ENCODE measurements around the gene TAMALIN.

TAMALIN gene

GRCh38 chr12:52035926-52036325 lies 29.2 kb downstream of the TAMALIN start:
- DNase-seq: no peak

DNA sequence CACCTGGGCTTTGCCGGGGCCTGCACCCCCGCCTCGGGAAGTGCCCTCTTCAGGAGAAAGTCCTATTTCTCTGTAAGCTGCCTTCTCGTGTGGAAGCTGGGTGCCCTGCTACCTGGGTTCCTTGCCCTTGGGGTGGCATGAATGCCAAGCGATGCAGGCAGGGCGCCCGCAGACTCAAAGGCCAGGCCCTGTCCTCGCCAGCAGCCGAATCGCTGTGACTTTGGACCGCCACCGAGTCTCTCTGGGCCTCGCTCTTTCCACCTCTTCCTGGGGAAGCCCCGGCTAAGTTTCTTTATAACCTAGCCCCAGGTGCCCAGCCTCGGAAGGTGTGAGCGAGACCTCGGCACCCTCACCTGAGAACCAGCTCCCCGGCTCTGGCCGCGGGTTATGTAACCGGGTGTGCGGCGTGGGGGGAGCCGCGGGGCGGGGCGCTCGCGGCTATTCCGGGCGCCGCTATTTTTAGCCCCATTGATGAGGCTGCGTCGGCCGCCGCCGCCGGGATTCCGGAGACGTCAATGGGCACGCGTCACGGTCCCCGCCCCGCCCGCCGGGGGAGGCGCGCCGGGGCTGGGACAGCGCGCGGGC lies 29.9 kb downstream of the TAMALIN start:
- peak; percentile 72 for DNase-seq

GRCh38 chr12:52037248-52037861 lies 30.6 kb downstream of the TAMALIN start:
- DNase-seq: peak; percentile 71

DNA sequence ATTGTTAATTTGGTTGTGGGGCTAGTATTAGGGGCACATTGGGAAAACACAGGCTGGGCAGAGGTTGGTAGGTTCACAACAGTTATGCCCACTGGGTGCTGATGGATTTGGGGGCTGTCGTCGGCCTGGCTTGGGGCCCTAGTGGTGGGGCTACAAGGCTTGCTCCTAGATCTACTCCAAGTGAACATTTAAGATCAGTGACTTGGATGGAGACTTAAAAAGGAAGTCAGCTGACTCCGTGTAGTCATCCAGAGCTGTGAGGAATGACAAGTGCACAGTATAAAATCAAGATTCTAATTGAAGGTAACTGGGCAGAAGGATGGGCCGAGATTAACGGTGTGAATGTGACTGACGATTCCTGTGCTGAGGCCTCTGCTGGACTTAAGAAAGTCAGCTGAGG lies 31.7 kb downstream of the TAMALIN start:
- no peak for DNase-seq

DNA sequence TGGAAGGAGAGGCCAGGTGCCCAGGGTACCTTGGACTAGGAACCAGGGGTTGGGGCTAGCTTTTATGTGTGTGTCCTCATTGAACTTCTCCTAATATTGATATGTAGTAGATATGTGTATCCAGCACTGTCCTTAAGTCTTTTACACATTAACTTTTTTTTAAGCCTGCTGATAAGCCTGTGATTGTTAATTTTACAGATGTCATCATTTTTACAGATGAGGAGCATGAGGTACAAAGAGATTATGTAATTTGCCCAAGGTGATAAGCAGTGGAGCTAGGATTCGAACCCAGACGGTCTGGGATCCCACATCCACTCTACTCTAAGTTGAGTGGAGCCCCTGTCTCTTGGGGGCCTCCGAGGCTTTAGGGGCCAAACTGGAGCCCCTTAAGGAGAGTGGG lies 34.3 kb downstream of the TAMALIN start:
- no peak for DNase-seq

- no peak for DNase-seq
Observed at GRCh38 chr12:52041695-52042123, 35.0 kb downstream of the TAMALIN start.

DNA sequence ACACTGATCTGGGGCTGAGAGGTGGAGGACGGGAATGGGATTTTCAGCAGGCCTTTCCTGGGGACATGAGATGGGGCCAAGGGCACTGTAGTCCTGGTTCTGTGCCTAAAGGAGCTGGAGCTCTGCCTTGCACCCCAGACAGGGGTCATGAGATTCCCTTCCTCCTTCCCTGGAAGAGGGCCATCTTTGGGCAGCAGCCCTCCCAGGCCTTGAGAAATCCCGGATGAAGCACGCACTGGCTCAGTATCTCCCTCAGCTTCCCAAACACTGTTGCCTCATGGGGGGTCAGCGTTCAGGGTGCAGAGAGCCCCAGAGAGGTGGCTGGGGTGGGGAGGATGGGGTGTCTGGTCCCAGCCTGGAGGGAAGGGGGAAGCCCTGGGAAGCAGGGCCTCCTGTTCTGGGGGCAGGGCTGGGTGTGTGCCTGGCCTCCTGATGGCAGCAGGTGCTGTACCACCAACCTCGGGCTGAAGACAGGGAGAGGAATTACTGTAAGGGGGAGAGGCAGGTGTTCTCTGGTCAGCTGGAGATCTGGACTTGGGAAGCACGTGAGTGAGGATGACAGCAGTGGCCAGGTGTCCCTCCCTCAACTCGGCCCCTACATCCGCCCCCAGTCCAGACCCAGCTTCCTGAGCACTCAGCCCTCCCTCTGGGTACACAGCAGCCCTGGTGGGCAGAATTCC lies 36.1 kb downstream of the TAMALIN start:
- DNase-seq: no peak

DNA sequence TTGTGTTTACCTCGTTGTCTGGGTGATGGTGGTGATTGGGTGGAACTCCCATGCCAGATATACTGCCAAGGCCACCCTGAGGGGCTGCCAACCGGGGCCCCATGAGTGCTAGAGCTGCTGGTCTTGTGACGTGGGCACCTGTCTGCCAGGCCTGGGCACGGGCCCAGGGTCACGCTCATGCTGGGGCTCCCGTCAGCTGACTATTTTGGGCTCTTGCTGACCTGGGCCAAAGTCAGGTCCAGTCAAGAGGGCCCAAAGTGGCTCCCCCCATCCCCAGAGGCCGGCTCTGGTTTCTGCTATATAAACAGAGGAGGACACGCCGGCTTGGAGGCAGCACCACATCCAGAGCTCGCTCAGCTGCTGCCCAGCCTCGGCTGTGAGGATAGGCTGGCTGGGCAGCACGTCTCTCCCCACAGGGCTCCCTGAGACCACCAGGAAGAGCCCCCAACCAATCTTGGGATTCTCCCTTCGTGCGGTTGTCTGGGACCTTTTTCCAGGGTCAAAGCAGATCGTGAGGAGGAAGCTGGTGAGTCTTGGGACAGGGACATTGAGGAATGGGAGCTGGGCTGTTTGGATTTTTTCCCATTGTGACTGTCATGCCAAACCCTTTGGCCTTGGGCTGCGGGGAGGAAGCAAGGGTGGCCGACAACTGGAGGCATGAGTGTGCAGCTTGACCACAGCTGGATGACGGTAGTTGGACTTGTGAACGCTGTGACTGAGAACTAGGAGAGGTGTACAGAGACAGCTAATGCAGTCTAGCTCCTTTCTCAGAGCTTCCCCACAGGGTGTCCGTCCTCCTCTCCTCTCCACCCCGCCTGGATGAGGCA lies 36.9 kb downstream of the TAMALIN start:
- no peak for DNase-seq

GRCh38 chr12:52044292-52044983 lies 37.7 kb downstream of the TAMALIN start:
- no peak for DNase-seq

GRCh38 chr12:52045794-52046199 lies 39.1 kb downstream of the TAMALIN start:
- DNase-seq: no peak

DNA sequence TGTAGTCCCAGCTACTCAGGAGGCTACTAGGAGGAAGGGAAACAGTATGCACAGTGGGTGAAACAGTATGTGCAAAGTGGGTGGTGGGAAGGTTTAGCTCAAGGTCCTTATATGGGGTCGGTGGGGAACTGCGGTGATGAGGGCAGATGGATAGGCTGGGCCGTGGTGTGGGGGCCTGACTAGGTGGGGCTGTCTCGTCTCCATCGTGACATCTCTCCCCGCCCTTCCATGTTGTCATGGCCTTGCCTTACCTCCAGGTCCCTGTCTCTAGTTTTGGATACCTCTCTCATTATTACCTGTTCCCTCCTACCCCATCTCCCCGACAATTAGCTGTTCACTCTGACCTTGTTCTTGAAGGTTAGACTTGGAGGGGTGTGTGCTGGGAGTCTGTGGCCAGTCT lies 40.1 kb downstream of the TAMALIN start:
- DNase-seq: no peak

DNA sequence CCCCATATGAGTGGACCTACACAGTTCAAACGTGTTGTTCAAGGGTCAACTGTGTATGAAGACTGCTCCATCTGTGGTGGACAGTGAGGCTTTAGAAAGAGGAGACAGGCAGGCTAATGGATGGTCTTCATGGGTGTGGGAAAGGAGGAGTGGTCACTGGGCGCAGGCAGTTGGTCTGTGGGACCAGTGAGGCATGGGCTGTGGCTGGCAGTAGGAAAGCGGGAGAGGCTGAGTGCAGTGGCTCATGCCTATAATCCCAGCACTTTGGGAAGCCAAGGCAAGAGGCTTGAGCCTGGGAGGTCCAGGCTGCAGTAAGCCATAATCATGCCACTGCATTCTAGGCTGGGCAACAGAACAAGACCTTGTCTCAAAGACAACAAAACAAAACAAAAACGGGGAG lies 42.5 kb downstream of the TAMALIN start:
- DNase-seq: no peak

GRCh38 chr12:52049688-52050087 lies 42.9 kb downstream of the TAMALIN start:
- no peak for DNase-seq

GRCh38 chr12:52050116-52050757 lies 43.5 kb downstream of the TAMALIN start:
- DNase-seq: no peak

DNA sequence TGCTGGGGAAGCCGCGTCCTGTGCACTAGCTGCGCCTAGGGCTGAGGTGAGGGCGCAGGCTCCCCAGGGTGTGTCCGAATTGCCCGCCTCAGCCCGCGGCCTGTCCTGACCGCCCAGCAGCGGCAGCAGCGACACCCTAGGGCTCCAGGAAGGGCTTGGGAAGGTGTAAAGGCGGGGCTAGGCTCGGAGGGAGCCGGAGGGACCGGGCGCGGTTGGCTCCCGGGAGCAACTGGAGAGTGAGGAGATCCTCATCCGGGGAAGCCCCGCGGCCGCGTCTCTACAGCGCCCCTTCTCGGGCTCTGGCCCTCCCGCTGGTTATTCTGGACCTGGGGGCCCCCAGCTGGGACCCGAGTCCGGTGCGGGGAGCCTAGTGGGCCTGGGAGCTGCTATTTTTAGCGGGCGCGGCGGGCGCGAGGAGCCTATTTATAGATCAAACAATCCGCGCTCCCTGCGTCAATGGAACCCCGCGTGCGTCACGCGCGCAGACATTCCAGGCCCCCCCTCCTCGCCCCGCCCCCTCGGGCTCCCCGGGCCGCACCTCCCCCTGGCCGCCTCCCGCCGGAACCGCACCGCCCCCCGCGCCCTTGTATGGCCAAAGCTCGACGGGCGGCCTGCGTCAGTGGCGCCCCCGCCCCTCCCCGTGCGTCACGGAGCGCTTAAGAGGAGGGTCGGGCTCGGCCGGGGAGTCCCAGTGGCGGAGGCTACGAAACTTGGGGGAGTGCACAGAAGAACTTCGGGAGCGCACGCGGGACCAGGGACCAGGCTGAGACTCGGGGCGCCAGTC lies 44.2 kb downstream of the TAMALIN start, which contains the start of gene NR4A1:
NR4A1 (plus strand) TSS at position 685 of the 784 bp plus-strand sequence. CDS start 2,887 bp downstream, outside the sequence.
- DNase-seq: peak; percentile 88

DNA sequence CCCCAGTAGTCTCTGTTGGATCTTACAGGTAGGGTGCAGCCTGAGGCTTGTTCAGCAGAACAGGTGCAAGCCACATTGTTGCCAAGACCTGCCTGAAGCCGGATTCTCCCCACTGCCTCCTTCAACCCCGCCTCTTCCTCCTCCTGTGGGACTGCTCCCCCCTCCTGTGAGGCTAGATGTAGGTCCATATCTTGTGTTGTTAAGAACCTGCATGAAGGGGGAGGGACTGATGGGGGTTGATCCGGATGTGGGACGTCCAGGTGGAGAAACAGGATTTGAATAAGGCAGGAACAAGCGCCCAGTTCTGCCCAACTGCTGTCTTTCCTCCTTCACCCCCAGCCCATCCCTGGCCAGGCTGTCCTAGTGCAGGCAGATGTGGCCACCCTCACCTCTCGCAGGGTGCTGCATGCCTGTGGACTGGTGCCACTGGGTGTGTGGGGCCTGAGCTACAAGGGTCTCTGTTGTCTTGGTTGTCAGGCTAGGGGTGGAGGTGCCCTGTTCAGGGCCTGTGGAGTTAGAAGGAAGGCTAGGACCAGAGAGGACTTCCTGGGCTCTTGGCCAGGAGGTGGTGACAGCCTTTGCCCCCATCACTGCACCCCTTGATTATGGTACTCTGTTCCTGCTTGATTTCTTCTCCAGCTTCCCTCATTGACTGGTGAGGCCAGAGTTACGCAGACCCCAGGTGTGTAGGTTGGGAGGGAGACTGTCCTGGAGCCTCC lies 45.9 kb downstream of the TAMALIN start:
- DNase-seq: no peak

GRCh38 chr12:52053536-52054209 lies 46.9 kb downstream of the TAMALIN start:
- DNase-seq: no peak

DNA sequence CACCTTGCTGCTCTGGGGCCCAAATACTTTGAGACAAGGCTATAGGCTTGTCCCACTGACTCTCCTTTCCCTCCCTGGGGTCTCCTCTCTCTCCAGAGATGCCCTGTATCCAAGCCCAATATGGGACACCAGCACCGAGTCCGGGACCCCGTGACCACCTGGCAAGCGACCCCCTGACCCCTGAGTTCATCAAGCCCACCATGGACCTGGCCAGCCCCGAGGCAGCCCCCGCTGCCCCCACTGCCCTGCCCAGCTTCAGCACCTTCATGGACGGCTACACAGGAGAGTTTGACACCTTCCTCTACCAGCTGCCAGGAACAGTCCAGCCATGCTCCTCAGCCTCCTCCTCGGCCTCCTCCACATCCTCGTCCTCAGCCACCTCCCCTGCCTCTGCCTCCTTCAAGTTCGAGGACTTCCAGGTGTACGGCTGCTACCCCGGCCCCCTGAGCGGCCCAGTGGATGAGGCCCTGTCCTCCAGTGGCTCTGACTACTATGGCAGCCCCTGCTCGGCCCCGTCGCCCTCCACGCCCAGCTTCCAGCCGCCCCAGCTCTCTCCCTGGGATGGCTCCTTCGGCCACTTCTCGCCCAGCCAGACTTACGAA lies 47.6 kb downstream of the TAMALIN start:
- DNase-seq: no peak

All from right kidney (tissue), 1 donor.